ENCODE results near the gene C20orf173. TPM values are rescaled to one million over a fixed set of nuclear protein-coding genes. Genes with fewer than 3 reads are reported as not detected.
"Not testable (repeated sequence)": the region's sequence is repeated elsewhere in the genome, so short reads cannot be mapped to it uniquely, and the experiment has no call there.

Gene C20orf173
- total RNA-seq, 2 donors from 2014 or later, result not detected

DNA sequence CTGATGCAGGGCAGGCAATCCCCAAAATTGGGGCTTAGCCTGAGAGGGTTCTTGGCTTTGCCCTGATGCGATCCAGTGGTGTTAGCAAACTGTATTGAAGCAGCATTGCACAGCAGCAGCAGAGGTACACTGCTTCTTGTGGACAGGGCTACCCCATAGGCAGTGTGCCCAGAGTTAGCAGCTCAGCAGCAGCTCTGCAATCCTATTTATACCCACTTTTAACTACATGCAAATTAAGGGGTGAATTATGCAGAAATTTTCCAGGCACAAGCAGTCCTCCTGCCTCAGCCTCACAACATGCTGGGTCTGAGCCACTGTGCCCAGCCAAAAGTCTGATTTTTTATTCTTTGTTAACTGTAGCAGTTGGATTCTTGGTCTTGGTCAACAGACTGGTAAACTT lies 3.8 kb downstream of the C20orf173 start:
- TF ChIP-seq, protein P1, sequence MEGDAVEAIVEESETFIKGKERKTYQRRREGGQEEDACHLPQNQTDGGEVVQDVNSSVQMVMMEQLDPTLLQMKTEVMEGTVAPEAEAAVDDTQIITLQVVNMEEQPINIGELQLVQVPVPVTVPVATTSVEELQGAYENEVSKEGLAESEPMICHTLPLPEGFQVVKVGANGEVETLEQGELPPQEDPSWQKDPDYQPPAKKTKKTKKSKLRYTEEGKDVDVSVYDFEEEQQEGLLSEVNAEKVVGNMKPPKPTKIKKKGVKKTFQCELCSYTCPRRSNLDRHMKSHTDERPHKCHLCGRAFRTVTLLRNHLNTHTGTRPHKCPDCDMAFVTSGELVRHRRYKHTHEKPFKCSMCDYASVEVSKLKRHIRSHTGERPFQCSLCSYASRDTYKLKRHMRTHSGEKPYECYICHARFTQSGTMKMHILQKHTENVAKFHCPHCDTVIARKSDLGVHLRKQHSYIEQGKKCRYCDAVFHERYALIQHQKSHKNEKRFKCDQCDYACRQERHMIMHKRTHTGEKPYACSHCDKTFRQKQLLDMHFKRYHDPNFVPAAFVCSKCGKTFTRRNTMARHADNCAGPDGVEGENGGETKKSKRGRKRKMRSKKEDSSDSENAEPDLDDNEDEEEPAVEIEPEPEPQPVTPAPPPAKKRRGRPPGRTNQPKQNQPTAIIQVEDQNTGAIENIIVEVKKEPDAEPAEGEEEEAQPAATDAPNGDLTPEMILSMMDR (conservative IDR thresholded peaks at IDR 0.05), result no peak
- WGBS, 2 experiments (ENCODE audit: insufficient coverage in 1 of 2, insufficient read length in 1 of 2), result 87 to 100% methylated on average over 1 of the region's 1 CpG
- Mint-ChIP-seq H3K4me3 (no peak overlapping the region), H3K27ac (no peak overlapping the region), H3K36me3 (ENCODE audit: low read depth) (no peaks in the 10 kb centered on the region), H3K27me3 (ENCODE audit: insufficient read depth) (no peaks in the 10 kb centered on the region), H3K4me1 (no peaks in the 10 kb centered on the region), H3K9me3 (peaks cover 14% of the 10 kb centered on the region)
- no peaks in the 10 kb centered on the region for H3K4me1 ChIP-seq (ENCODE audit: control insufficient read depth, insufficient read depth, low read length)
- no peaks in the 10 kb centered on the region for H3K9me3 ChIP-seq (ENCODE audit: control insufficient read depth, low read length)
- DNase-seq, result no peak
- H3K4me3 ChIP-seq (ENCODE audit: low read length), result no peak overlapping the region
- no peak overlapping the region for H3K9ac ChIP-seq (ENCODE audit: extremely low read depth, low read length, poor library complexity, severe bottlenecking)
- H3K27me3 ChIP-seq (ENCODE audit: control insufficient read depth, insufficient read depth, low read length, poor library complexity, severe bottlenecking), result no peaks in the 10 kb centered on the region
- no peaks in the 10 kb centered on the region for H3K36me3 ChIP-seq (ENCODE audit: control insufficient read depth, insufficient read depth, low read length)
- no peak overlapping the region for H3K27ac ChIP-seq (ENCODE audit: low read depth, low read length)

- H3K4me3 Mint-ChIP-seq, result no peak overlapping the region
- H3K27ac ChIP-seq (ENCODE audit: low read depth, low read length), result no peak overlapping the region
- TF ChIP-seq, protein P1 (conservative IDR thresholded peaks at IDR 0.05), result peak; percentile 78
- no peak overlapping the region for H3K4me3 ChIP-seq (ENCODE audit: low read length)
- no peaks in the 10 kb centered on the region for H3K4me1 ChIP-seq (ENCODE audit: control insufficient read depth, insufficient read depth, low read length)
- H3K9me3 Mint-ChIP-seq, result peaks cover 14% of the 10 kb centered on the region
- H3K9ac ChIP-seq (ENCODE audit: extremely low read depth, low read length, poor library complexity, severe bottlenecking), result no peak overlapping the region
- 83 to 86% methylated on average over 2 to 6 of the region's 6 CpGs for WGBS, 2 experiments (ENCODE audit: insufficient coverage in 1 of 2, insufficient read length in 1 of 2)
- H3K9me3 ChIP-seq (ENCODE audit: control insufficient read depth, low read length), result no peaks in the 10 kb centered on the region
- DNase-seq, result peak; percentile 90
- no peak overlapping the region for H3K27ac Mint-ChIP-seq
- H3K27me3 ChIP-seq (ENCODE audit: control insufficient read depth, insufficient read depth, low read length, poor library complexity, severe bottlenecking), result no peaks in the 10 kb centered on the region
- H3K4me1 Mint-ChIP-seq, result no peaks in the 10 kb centered on the region
- H3K36me3 ChIP-seq (ENCODE audit: control insufficient read depth, insufficient read depth, low read length), result no peaks in the 10 kb centered on the region
- H3K27me3 Mint-ChIP-seq (ENCODE audit: insufficient read depth), result no peaks in the 10 kb centered on the region
- H3K36me3 Mint-ChIP-seq (ENCODE audit: low read depth), result no peaks in the 10 kb centered on the region
These were observed 6.1 kb downstream of the C20orf173 start for GRCh38 chr20:35523298-35523888.

DNA sequence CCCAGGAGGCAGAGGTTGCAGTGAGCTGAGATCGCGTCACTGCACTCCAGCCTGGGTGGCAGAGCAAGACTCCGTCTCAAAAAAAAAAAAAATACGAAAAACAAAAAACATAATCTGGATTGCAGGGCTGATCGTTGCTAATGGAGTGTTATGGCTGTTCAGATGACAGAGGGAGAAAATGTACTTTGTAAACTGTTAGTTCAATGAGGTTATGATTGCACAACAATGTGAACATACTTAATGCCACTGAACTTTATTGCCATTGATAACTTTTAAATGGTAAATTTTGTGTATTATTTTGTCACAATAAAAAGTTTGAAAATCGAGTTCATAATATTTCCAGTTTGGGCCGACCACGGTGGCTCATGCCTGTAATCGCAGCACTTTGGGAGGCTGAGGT lies 10.5 kb downstream of the C20orf173 start:
- TF ChIP-seq, protein P1 (conservative IDR thresholded peaks at IDR 0.05), result no peak
- no peaks in the 10 kb centered on the region for H3K27me3 Mint-ChIP-seq (ENCODE audit: insufficient read depth)
- no peak overlapping the region for H3K9ac ChIP-seq (ENCODE audit: extremely low read depth, low read length, poor library complexity, severe bottlenecking)
- no peak overlapping the region for H3K27ac Mint-ChIP-seq
- no peaks in the 10 kb centered on the region for H3K9me3 ChIP-seq (ENCODE audit: control insufficient read depth, low read length)
- H3K27me3 ChIP-seq (ENCODE audit: control insufficient read depth, insufficient read depth, low read length, poor library complexity, severe bottlenecking), result no peaks in the 10 kb centered on the region
- no peak for DNase-seq
- no peaks in the 10 kb centered on the region for H3K4me1 Mint-ChIP-seq
- no peaks in the 10 kb centered on the region for H3K36me3 ChIP-seq (ENCODE audit: control insufficient read depth, insufficient read depth, low read length)
- 89 to 90% methylated on average over 6 to 9 of the region's 9 CpGs for WGBS, 2 experiments (ENCODE audit: insufficient coverage in 1 of 2, insufficient read length in 1 of 2)
- H3K27ac ChIP-seq (ENCODE audit: low read depth, low read length), result no peak overlapping the region
- no peaks in the 10 kb centered on the region for H3K9me3 Mint-ChIP-seq
- H3K4me3 ChIP-seq (ENCODE audit: low read length), result no peak overlapping the region
- H3K4me3 Mint-ChIP-seq, result no peak overlapping the region
- no peaks in the 10 kb centered on the region for H3K4me1 ChIP-seq (ENCODE audit: control insufficient read depth, insufficient read depth, low read length)
- H3K36me3 Mint-ChIP-seq (ENCODE audit: low read depth), result no peaks in the 10 kb centered on the region

GRCh38 chr20:35517767-35518166 lies 11.7 kb downstream of the C20orf173 start:
- H3K4me1 Mint-ChIP-seq; H3K27ac ChIP-seq (ENCODE audit: low read depth, low read length); DNase-seq; H3K36me3 Mint-ChIP-seq (ENCODE audit: low read depth); H3K4me3 Mint-ChIP-seq; H3K27me3 ChIP-seq (ENCODE audit: control insufficient read depth, insufficient read depth, low read length, poor library complexity, severe bottlenecking); H3K27me3 Mint-ChIP-seq (ENCODE audit: insufficient read depth); H3K4me3 ChIP-seq (ENCODE audit: low read length); H3K27ac Mint-ChIP-seq; H3K36me3 ChIP-seq (ENCODE audit: control insufficient read depth, insufficient read depth, low read length); H3K9ac ChIP-seq (ENCODE audit: extremely low read depth, low read length, poor library complexity, severe bottlenecking); H3K9me3 Mint-ChIP-seq; H3K9me3 ChIP-seq (ENCODE audit: control insufficient read depth, low read length); H3K4me1 ChIP-seq (ENCODE audit: control insufficient read depth, insufficient read depth, low read length): not testable (repeated sequence)
- WGBS, 2 experiments (ENCODE audit: insufficient coverage in 1 of 2, insufficient read length in 1 of 2), result 84 to 85% methylated on average over 5 of the region's 5 CpGs
